Measurements from ENCODE around the gene PRDX1.
"Not testable (repeated sequence)": the region's sequence is repeated elsewhere in the genome, so short reads cannot be mapped to it uniquely, and the experiment has no call there.

PRDX1 gene

GRCh38 chr1:45473302-45473701, 48.4 kb downstream of the PRDX1 start:
- TF ChIP-seq CTCF (IDR thresholded peaks at IDR 0.05) = no peak
- Histone ChIP-seq H3K27ac (no peak overlapping the region), H3K4me3 (ENCODE audit: low read depth in 1 of 2, low read length in 1 of 2) (no peak overlapping the region), H3K9me3 (no peaks in the 10 kb centered on the region), H3K36me3 (no peaks in the 10 kb centered on the region), H3K27me3 (no peaks in the 10 kb centered on the region), H3K4me1 (ENCODE audit: control insufficient read depth in 1 of 2, insufficient read depth in 1 of 2, low read depth in 1 of 2, low read length in 1 of 2) (no peaks in the 10 kb centered on the region)

GRCh38 chr1:45470306-45470798, 51.3 kb downstream of the PRDX1 start:
- H3K4me3 ChIP-seq (ENCODE audit: low read depth in 1 of 2, low read length in 1 of 2) = no peak overlapping the region
- no peaks in the 10 kb centered on the region for H3K27me3 ChIP-seq
- H3K9me3 ChIP-seq = no peaks in the 10 kb centered on the region
- TF ChIP-seq CTCF (IDR thresholded peaks at IDR 0.05) = no peak
- no peaks in the 10 kb centered on the region for H3K4me1 ChIP-seq (ENCODE audit: control insufficient read depth in 1 of 2, insufficient read depth in 1 of 2, low read depth in 1 of 2, low read length in 1 of 2)
- H3K36me3 ChIP-seq = no peaks in the 10 kb centered on the region
- no peak overlapping the region for H3K27ac ChIP-seq

- not testable (repeated sequence) for H3K9me3 ChIP-seq; H3K27ac ChIP-seq; H3K36me3 ChIP-seq; H3K4me3 ChIP-seq (ENCODE audit: low read depth in 1 of 2, low read length in 1 of 2); H3K4me1 ChIP-seq (ENCODE audit: control insufficient read depth in 1 of 2, insufficient read depth in 1 of 2, low read depth in 1 of 2, low read length in 1 of 2); H3K27me3 ChIP-seq
Observed at GRCh38 chr1:45467353-45467752, 54.3 kb downstream of the PRDX1 start.

- Histone ChIP-seq H3K27ac (no peak overlapping the region), H3K27me3 (no peaks in the 10 kb centered on the region), H3K36me3 (no peaks in the 10 kb centered on the region), H3K4me1 (ENCODE audit: control insufficient read depth in 1 of 2, insufficient read depth in 1 of 2, low read depth in 1 of 2, low read length in 1 of 2) (no peaks in the 10 kb centered on the region), H3K9me3 (no peaks in the 10 kb centered on the region), H3K4me3 (ENCODE audit: low read depth in 1 of 2, low read length in 1 of 2) (no peak overlapping the region)
- no peak for TF ChIP-seq CTCF (IDR thresholded peaks at IDR 0.05)
Observed at GRCh38 chr1:45465277-45465676, 56.4 kb downstream of the PRDX1 start.

All from neutrophil (primary cell).